Right lobe of liver (tissue), 6 donors: Measurements from ENCODE around the gene DOK6. TPM values are rescaled to one million over a fixed set of nuclear protein-coding genes. Genes with fewer than 3 reads are reported as not detected.

Source experiments
- ATAC-seq, 4 donors: fragments of 200-7000 bp; cut with Tn5 transposase; one replicate each; pipeline ENCODE4 v1.9.1; 2020; ENCODE audit warnings: mild to moderate bottlenecking in 4 of 4, moderate library complexity in 4 of 4
- DNase-seq, 3 donors: peaks; one replicate each; pipeline ENCODE4 v3.0.0-alpha.2; 2020
- H3K27ac ChIP-seq, 3 donors: fragments of 200-600 bp; one replicate each; pipeline ENCODE4 v1.8.0; 2022
- H3K27me3 ChIP-seq, 2 donors: fragments of 200-600 bp; one replicate each; pipeline ENCODE4 v1.8.0; 2022
- H3K36me3 ChIP-seq, 4 donors: fragments of 200-600 bp; sonication (generic) in 1 of 4; one replicate each; pipeline versions ENCODE4 v1.5.1 to v1.8.0; 2017 to 2022; ENCODE audit warnings: control low read depth in 1 of 4
- H3K4me1 ChIP-seq, 4 donors: fragments of 200-600 bp; sonication (generic) in 1 of 4; one replicate each; pipeline versions ENCODE4 v1.5.1 to v1.8.0; 2017 to 2022; ENCODE audit warnings: control low read depth in 1 of 4
- H3K4me3 ChIP-seq, 3 donors: fragments of 200-600 bp; one replicate each; pipeline ENCODE4 v1.8.0; 2022
- H3K9me3 ChIP-seq, 4 donors: fragments of 200-600 bp; sonication (generic) in 1 of 4; one replicate each; pipeline versions ENCODE4 v1.5.1 to v1.8.0; 2017 to 2022; ENCODE audit warnings: control low read depth in 1 of 4
- POLR2A ChIP-seq: fragments of 450-650 bp; IDR thresholded peaks from one replicate; pipeline ENCODE4 v1.6.1; 2017; ENCODE audit warnings: antibody characterized with exemption, mild to moderate bottlenecking
- WGBS: methylation state at CpG from one replicate; pipeline ENCODE4 v1.1.6; 2018; ENCODE audit warnings: low coverage, low lambda C conversion rate; ENCODE audit not compliant: insufficient coverage; ENCODE audit errors: missing lambda C conversion rate; 5-methylcytosine and 5-hydroxymethylcytosine counted together
- intact Hi-C, 2 donors: fragments of 100-400 bp; cut with DNase I; formaldehyde crosslinking; loops; one replicate each; pipeline versions ENCODE4 v1.11.2 to v1.14.1; 2022
- total RNA-seq, 6 experiments: library from RNA; depleted of rRNA in 2 of 6; stranded (reverse); fragments of >200 nt in 2 of 6; fragmentation: NEBNext Ultra II Directional in 3 of 6; extraction: Animal tissue kit (Norgen Biotek cat#: 25700) in 3 of 6; gene quantifications; one replicate each; pipeline versions ENCODE4 v1.1.0 to v1.2.4, GENCODE V29; 2016 to 2023
- TF ChIP-seq, protein P1 (sequence below), 4 donors: fragments of 200-600 bp in 3 of 4; fragments of 450-650 bp in 1 of 4; IDR thresholded peaks; one replicate each; pipeline versions ENCODE4 v1.5.1 to v1.8.0; 2016 to 2022; ENCODE audit warnings: antibody characterized with exemption in 4 of 4, mild to moderate bottlenecking in 2 of 4
- donor health status: DM: no; HTN: yes; CAD: no.
- donor health status: DM: no; HTN: no; CAD: no.
- donor health status: DM: no; HTN: no; CAD: no.
- donor health status: DM: no; HTN: yes; CAD: no.
- donor health status: DM: no; HTN: yes; CAD: no.

The DOK6 gene
- total RNA-seq, 6 experiments from 2014 or later, result 0.37 to 2.9 (median 2.1) TPM; not detected in 1

DNA sequence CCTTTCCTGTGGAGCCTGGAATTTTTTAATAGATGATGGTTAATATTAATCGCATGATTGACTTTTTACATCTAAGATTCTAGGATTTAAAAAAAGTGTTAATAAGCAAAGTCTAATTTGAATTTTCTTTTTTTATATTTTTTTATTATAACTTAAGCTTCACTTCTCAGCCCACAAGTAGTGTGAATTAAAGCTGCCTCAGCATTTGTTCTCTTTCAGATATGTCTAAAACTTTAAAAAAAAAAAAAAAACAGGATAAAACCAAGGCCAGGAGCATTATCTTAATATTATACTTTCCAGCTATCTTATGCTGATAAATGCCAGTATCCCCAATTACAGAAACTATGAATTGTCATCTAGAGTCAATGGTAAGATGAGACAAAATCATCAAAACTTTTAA, 437.3 kb downstream of the DOK6 start:
- Histone ChIP-seq H3K4me1 (no peaks in the 10 kb centered on the region), H3K9me3 (no peaks in the 10 kb centered on the region), H3K36me3 (no peaks in the 10 kb centered on the region), H3K27me3 (no peaks in the 10 kb centered on the region), H3K27ac (no peak overlapping the region), H3K4me3 (no peak overlapping the region)
- DNase-seq, result no peak
- no peak for TF ChIP-seq POLR2A
- intact Hi-C loops, result no loop called here
- 93% methylated on average over 1 of the region's 1 CpG for WGBS
- no peak for ATAC-seq

DNA sequence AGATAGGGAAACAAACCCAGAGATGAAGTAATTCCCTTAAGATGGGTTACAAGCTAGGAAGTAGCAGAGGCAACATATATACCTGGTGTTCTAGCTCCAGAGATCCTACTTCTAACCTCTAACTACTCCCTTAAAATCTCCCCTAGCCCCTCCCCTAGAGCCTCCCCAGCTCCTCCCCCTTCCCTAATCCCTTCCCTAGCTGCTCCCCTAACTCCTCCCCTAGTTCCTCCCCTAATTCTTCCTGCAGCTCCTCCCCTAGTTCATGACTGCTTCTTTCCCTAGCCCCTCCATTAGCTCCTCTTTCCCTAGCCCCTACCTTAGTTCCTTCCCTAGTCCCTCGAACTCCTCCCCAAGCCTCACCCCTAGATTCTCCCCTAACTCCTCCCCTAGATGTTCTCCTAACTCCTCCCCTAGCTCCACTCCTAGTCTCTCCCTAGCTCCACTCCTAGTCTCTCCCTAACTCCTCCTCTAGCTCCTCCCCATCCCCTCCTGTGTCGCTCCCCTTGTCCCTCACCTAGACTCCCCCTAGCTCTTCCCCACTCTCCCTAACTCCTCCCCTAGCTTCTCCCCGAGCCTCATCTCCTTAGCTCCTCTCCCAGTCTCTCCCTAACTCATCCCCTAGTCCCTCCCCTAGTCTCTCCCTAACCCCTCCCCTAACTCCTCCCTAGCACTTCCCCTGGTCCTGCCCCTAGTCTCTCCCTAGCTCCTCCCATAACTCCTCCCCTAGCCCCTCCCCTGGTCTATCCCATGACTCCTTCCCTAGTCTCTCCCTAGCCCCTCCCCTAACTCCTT, 438.1 kb downstream of the DOK6 start:
- ATAC-seq, result peak in 1 of 4 donors; percentile 33
- Histone ChIP-seq H3K27ac (no peak overlapping the region), H3K4me3 (no peak overlapping the region), H3K36me3 (no peaks in the 10 kb centered on the region), H3K4me1 (no peaks in the 10 kb centered on the region), H3K27me3 (no peaks in the 10 kb centered on the region), H3K9me3 (no peaks in the 10 kb centered on the region)
- WGBS, result 81% methylated on average over 3 of the region's 3 CpGs
- TF ChIP-seq, protein P1, sequence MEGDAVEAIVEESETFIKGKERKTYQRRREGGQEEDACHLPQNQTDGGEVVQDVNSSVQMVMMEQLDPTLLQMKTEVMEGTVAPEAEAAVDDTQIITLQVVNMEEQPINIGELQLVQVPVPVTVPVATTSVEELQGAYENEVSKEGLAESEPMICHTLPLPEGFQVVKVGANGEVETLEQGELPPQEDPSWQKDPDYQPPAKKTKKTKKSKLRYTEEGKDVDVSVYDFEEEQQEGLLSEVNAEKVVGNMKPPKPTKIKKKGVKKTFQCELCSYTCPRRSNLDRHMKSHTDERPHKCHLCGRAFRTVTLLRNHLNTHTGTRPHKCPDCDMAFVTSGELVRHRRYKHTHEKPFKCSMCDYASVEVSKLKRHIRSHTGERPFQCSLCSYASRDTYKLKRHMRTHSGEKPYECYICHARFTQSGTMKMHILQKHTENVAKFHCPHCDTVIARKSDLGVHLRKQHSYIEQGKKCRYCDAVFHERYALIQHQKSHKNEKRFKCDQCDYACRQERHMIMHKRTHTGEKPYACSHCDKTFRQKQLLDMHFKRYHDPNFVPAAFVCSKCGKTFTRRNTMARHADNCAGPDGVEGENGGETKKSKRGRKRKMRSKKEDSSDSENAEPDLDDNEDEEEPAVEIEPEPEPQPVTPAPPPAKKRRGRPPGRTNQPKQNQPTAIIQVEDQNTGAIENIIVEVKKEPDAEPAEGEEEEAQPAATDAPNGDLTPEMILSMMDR (IDR thresholded peaks at IDR 0.05), result no peak
- no peak for TF ChIP-seq POLR2A
- DNase-seq, result no peak
- intact Hi-C loops, result no loop called here

DNA sequence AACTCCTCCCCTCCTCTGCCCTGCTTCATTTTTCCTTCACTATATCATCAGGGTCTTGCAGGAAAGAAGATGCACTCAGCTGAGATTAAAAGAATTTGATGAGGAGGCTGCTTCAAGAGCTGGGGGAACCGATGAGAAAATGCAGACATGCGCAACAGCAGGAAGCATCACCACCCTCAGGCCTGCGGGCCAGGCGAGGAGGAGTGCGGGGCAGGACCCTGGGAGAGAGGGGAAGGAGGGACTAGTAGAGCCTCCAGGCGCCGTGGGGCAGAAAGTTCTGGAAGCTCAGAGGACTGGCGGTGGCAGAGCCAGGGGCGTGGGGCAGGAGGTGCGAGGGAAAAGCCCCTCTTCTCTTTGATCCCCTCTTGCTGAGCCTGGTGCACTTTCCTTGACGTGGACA, 438.8 kb downstream of the DOK6 start:
- TF ChIP-seq POLR2A, result no peak
- TF ChIP-seq, protein P1 (IDR thresholded peaks at IDR 0.05), result no peak
- intact Hi-C loops, result no loop called here
- WGBS, result 85% methylated on average over 11 of the region's 11 CpGs
- Histone ChIP-seq H3K4me1 (no peaks in the 10 kb centered on the region), H3K9me3 (no peaks in the 10 kb centered on the region), H3K36me3 (no peaks in the 10 kb centered on the region), H3K4me3 (no peak overlapping the region), H3K27ac (no peak overlapping the region), H3K27me3 (no peaks in the 10 kb centered on the region)
- ATAC-seq (no peak), DNase-seq (no peak)

- DNase-seq, result no peak
- TF ChIP-seq POLR2A, result no peak
- TF ChIP-seq, protein P1 (IDR thresholded peaks at IDR 0.05), result no peak
- no peak overlapping the region for H3K27ac ChIP-seq
- H3K9me3 ChIP-seq, result no peaks in the 10 kb centered on the region
- H3K4me1 ChIP-seq, result no peaks in the 10 kb centered on the region
- H3K4me3 ChIP-seq, result no peak overlapping the region
- no peaks in the 10 kb centered on the region for H3K36me3 ChIP-seq
- intact Hi-C loops, result no loop called here
- no peaks in the 10 kb centered on the region for H3K27me3 ChIP-seq
- no peak for ATAC-seq
- 90% methylated on average over 10 of the region's 11 CpGs for WGBS
These were observed 439.3 kb downstream of the DOK6 start for GRCh38 chr18:69840001-69840400.

DNA sequence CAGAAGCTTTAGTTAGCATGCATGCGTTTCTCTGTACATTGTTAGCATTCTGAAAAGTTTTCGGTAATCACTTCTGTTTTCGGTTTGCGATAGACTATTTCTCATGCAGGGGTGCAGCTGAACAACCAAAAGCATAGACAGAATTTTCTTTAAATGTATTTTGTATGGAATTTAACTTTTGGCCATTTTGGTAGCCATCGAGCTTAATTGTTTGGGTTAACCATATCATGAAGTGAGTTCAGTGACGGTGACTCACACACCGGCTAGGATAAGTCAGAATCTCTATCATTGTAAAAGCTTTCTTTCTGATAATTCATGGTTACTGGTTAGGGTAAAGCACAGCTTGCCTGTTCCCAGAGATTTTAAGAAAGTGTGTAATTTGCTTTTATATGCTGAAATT, 439.8 kb downstream of the DOK6 start:
- no peak for TF ChIP-seq POLR2A
- TF ChIP-seq, protein P1 (IDR thresholded peaks at IDR 0.05), result no peak
- Histone ChIP-seq H3K4me1 (no peaks in the 10 kb centered on the region), H3K4me3 (no peak overlapping the region), H3K27ac (no peak overlapping the region), H3K36me3 (no peaks in the 10 kb centered on the region), H3K9me3 (no peaks in the 10 kb centered on the region), H3K27me3 (no peaks in the 10 kb centered on the region)
- ATAC-seq (no peak), DNase-seq (no peak)
- intact Hi-C loops, result no loop called here
- WGBS, result 88% methylated on average over 7 of the region's 7 CpGs
